Astrocyte of the hippocampus (primary cell): ENCODE results near the gene SYT9.
A peak's percentile ranks its signal among the peaks of the same experiment; 100 is the strongest.

Source experiments
- DNase-seq: peaks from one replicate; pipeline ENCODE4 v3.0.0; 2011; ENCODE audit warnings: low read depth, low spot score

Gene SYT9

GRCh38 chr11:7347611-7348431 lies 96.1 kb downstream of the SYT9 start:
- DNase-seq, result no peak

- no peak for DNase-seq
These were observed 97.0 kb downstream of the SYT9 start for GRCh38 chr11:7348432-7349304.

GRCh38 chr11:7351228-7351627 lies 99.5 kb downstream of the SYT9 start:
- no peak for DNase-seq

DNA sequence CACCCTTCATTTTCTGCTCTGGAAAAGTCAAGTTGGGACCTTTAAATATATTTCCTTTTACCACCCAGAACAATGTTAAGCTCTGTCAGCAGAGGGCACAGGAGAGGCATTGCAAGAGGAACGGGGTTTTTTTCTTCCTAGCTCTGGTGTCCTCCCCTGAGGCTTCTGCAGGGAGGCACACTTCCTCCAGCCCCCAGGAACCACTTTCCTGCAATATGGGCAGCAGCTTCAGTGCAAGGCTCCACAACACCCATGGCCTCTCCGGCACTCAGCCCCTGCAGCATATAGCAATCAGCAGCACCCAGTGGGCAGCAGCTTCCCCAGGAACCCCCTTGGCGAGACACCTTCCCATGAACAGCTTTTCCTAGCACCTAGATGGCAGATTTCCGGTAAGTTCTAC lies 101.4 kb downstream of the SYT9 start:
- peak; percentile 2 for DNase-seq

DNA sequence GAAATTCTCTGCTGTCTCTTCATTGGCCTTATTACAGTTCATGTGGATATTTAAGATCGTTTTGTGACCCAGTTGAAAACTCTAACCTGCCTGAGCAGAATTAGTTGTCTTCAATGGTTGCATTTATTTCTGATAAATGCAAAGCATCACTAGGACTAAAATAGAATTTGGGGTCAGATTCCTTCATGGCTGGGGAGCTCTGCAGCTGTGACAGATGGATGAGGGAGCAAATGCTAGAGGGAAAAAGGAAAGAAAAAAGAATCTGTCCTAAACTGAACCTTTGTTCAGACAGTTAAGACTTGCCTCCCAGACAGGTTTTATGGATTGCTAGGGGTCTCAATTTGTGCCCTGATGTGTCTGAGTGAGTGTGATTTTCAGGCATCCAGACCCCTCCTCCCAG lies 113.0 kb downstream of the SYT9 start:
- no peak for DNase-seq

GRCh38 chr11:7367803-7368202 lies 116.1 kb downstream of the SYT9 start:
- DNase-seq, result no peak

DNA sequence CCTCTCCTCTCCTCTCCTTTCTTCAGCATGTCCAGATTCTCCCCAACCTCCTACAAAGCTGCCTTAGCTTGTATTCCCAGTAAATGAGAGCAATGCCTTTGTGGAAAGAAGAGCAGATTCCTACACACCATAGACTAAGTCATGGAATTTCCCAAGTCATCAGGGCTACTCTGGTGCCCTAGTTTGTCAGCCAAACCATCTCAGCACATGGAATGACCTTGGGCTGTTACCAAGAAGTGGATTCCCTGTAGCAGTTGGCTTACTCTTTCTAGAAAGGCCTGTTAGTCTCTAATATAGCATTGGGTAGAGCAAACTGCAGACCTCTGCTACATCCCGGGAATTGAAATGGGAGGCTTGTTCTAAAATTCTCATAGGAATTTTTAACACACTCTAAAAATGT lies 124.7 kb downstream of the SYT9 start:
- no peak for DNase-seq

DNA sequence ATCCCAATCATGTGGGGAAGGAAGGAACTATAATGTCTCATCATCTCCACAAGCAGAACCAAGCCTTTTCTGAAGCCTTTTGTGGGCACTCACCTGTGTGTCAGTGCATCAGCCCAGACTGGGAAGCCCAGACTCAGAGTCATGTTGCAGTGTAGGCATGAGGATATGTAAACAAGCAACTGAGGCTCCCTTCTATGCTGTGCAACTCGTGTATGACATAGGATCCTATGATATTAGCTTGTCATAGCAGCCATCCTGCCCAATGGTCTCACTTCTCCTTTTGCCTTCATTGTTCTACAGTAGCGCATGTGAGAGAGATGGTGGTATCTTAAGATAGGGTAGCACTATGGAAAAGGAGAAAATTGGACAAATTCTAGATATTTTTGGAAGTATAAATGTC lies 130.2 kb downstream of the SYT9 start:
- no peak for DNase-seq

DNA sequence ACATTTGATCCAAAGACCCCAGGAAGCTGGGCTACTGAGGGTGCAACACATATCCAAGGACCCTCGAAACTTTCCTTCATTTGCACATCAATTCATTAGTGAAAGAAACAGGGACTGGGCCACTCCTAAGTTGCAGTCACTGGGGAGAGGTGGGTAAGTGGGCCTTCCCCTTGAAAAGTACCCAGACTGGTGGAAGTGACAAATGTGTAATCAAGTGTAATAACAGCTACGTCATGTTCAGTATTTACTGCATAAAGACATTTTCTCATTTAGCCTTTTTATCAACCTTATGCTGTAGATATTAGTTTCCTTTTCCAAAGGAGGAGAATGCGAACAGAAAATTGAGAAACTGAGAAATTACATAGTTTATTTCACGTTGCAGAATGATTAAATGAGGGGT lies 131.7 kb downstream of the SYT9 start:
- no peak for DNase-seq

DNA sequence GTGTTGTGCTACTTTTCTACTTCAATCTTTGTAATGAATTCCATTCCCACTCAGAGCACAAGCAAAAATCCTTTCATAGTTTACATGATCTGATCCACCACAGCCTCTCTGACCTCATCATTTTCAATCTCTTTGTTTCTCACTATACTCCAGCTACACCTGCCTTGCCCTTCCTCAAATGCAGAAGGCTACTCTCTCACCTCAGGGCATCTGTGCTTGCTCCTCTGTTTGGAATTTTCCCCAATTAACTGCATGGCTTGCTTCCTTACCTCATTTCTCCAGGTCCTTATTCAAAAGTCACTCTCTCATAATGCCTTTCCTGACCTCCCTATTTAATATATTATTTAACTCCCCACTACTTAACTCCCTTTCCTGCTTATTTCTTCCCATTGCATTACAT lies 133.0 kb downstream of the SYT9 start:
- no peak for DNase-seq

DNA sequence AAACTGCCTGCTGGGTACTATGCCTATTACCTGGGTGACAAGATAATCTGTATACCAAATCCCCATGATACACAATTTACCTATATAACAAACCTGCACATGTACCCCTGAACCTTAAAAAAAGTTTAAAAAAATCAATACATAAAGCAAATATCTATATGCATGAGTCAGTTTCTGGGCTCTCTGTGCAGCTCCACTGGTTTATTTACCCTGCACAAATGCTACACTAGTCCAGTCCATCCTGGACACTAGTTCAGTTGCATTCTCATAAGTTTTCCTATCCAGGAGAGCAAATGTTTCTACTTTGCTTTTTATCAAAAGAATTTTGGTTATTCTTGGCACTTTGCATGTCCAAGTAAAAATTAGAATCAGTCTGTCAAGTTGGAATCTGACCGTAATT lies 133.8 kb downstream of the SYT9 start:
- DNase-seq, result no peak

GRCh38 chr11:7413961-7414915 lies 162.5 kb downstream of the SYT9 start:
- no peak for DNase-seq

- DNase-seq, result no peak
These were observed 163.5 kb downstream of the SYT9 start for GRCh38 chr11:7414973-7415817.

- DNase-seq, result no peak
These were observed 164.4 kb downstream of the SYT9 start for GRCh38 chr11:7416080-7416479.

DNA sequence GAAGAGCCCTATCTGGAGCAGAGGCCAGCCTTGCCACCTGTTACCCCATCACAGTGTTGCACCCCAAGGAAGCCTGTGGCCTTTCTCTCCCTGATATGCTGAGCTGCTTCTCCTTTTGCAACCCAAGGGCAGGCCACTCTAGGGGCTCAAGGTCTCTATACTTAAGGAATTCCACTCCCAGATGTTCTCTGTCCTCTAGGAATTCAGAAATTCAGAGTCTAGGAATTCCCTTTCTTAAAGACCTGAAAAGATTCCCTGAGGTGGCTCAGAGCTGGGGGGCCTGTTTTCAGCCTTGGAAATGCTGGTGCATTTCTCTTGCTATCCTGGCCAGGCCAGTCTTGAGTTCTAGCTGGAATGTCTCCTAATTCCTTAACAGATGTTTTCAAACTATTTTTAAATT lies 165.6 kb downstream of the SYT9 start:
- DNase-seq, result no peak

DNA sequence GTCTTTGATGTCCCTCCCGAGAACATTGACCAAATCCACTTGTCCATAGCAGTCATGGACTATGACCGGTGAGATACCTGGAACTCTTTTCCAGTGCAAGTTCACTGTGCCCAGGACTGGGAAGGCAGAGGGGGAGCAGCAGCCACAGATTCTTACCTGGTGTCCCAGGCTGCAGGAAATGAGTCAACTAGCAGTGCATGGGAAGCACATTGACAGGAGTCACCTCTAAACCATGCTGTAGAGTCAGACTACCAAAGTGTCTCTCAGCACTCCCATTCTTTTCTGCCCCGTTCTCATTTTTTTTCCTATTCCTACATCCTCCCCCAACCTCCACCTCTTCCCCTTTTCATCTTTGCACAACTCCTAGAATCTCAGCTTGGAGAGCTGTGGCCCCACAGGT lies 166.4 kb downstream of the SYT9 start:
- no peak for DNase-seq

- no peak for DNase-seq
These were observed 167.2 kb downstream of the SYT9 start for GRCh38 chr11:7418906-7419305.

- no peak for DNase-seq
These were observed 169.4 kb downstream of the SYT9 start for GRCh38 chr11:7421136-7421535.

- DNase-seq, result no peak
These were observed 171.0 kb downstream of the SYT9 start for GRCh38 chr11:7422544-7423331.

GRCh38 chr11:7423946-7424345 lies 172.2 kb downstream of the SYT9 start:
- no peak for DNase-seq
